Measurements from ENCODE around the gene SMARCA4.

SMARCA4 gene

GRCh38 chr19:10960314-10961072, at the start of gene SMARCA4:
SMARCA4 (plus strand) TSS chr19:10961030; CDS start chr19:10984152, 23,122 bp downstream.
- DNase-seq (ENCODE audit: low spot score): peak; percentile 100

- DNase-seq (ENCODE audit: low spot score): no peak
Measured at GRCh38 chr19:10911579-10912363, 49.1 kb upstream of the SMARCA4 start.

- DNase-seq (ENCODE audit: low spot score): no peak
Measured at GRCh38 chr19:10912619-10913018, 48.2 kb upstream of the SMARCA4 start.

- DNase-seq (ENCODE audit: low spot score): no peak
Measured at GRCh38 chr19:10913716-10914340, 47.0 kb upstream of the SMARCA4 start.

- peak; percentile 88 for DNase-seq (ENCODE audit: low spot score)
Measured at GRCh38 chr19:10915130-10916091, 45.4 kb upstream of the SMARCA4 start.

- no peak for DNase-seq (ENCODE audit: low spot score)
Measured at GRCh38 chr19:10916602-10917001, 44.2 kb upstream of the SMARCA4 start.

- DNase-seq (ENCODE audit: low spot score): no peak
Measured at GRCh38 chr19:10918359-10918758, 42.5 kb upstream of the SMARCA4 start.

GRCh38 chr19:10919352-10920287, 41.2 kb upstream of the SMARCA4 start:
- no peak for DNase-seq (ENCODE audit: low spot score)

GRCh38 chr19:10920288-10920655, 40.6 kb upstream of the SMARCA4 start:
- no peak for DNase-seq (ENCODE audit: low spot score)

GRCh38 chr19:10920781-10921180, 40.0 kb upstream of the SMARCA4 start:
- no peak for DNase-seq (ENCODE audit: low spot score)

GRCh38 chr19:10921199-10921909, 39.5 kb upstream of the SMARCA4 start:
- DNase-seq (ENCODE audit: low spot score): no peak

GRCh38 chr19:10921910-10922637, 38.8 kb upstream of the SMARCA4 start:
- DNase-seq (ENCODE audit: low spot score): no peak

GRCh38 chr19:10922638-10923014, 38.2 kb upstream of the SMARCA4 start:
- no peak for DNase-seq (ENCODE audit: low spot score)

GRCh38 chr19:10923260-10924112, 37.3 kb upstream of the SMARCA4 start:
- no peak for DNase-seq (ENCODE audit: low spot score)

GRCh38 chr19:10924597-10924996, 36.2 kb upstream of the SMARCA4 start:
- no peak for DNase-seq (ENCODE audit: low spot score)

GRCh38 chr19:10927730-10928562, 32.9 kb upstream of the SMARCA4 start:
- peak; percentile 42 for DNase-seq (ENCODE audit: low spot score)
